HEK293T (cell line): ENCODE measurements around the gene BDKRB1.

Experiments used
- CTCF ChIA-PET: fragments of 350-600 bp; formaldehyde crosslinking; extraction: SDS; loops from one replicate; lab custom pipeline; 2021; ENCODE audit warnings: antibody characterized with exemption, inconsistent platforms; lab: Yijun Ruan, JAX
- POLR2A ChIA-PET: fragments of 350-600 bp; formaldehyde crosslinking; extraction: SDS; loops from one replicate; lab custom pipeline; 2020; ENCODE audit warnings: antibody characterized with exemption, inconsistent platforms; lab: Yijun Ruan, JAX
- DNase-seq: peaks from one replicate; pipeline ENCODE4 v3.0.0; 2012; ENCODE audit warnings: mixed read lengths; ENCODE audit errors: extremely low spot score
- ARNT ChIP-seq: fragments of 450-650 bp; IDR thresholded peaks from 2 replicates; pipeline ENCODE4 v1.6.1; 2017; ENCODE audit warnings: mild to moderate bottlenecking
- BHLHE40 ChIP-seq: fragments of 450-650 bp; IDR thresholded peaks from 2 replicates; pipeline ENCODE4 v1.6.1; 2016; ENCODE audit warnings: mild to moderate bottlenecking, moderate library complexity, borderline replicate concordance
- CTBP1 ChIP-seq: fragments of 450-650 bp; IDR thresholded peaks from 2 replicates; pipeline ENCODE4 v1.6.1; 2016; ENCODE audit warnings: borderline replicate concordance
- ELF4 ChIP-seq: fragments of 450-650 bp; IDR thresholded peaks from 2 replicates; pipeline ENCODE4 v1.6.1; 2017; ENCODE audit warnings: antibody characterized with exemption
- FOXA1 ChIP-seq: fragments of 450-650 bp; IDR thresholded peaks from 2 replicates; pipeline ENCODE4 v1.6.1; 2016; ENCODE audit warnings: mild to moderate bottlenecking
- FOXK2 ChIP-seq: fragments of 450-650 bp; IDR thresholded peaks from 2 replicates; pipeline ENCODE4 v1.6.1; 2016; ENCODE audit warnings: mild to moderate bottlenecking
- FOXM1 ChIP-seq: fragments of 450-650 bp; IDR thresholded peaks from 2 replicates; pipeline ENCODE4 v1.6.1; 2017; ENCODE audit warnings: mild to moderate bottlenecking, borderline replicate concordance
- HDGF ChIP-seq: fragments of 450-650 bp; IDR thresholded peaks from 2 replicates; pipeline ENCODE4 v1.6.1; 2017; ENCODE audit warnings: antibody characterized with exemption, borderline replicate concordance
- L3MBTL2 ChIP-seq: fragments of 450-650 bp; conservative IDR thresholded peaks from 2 replicates; pipeline ENCODE4 v1.6.1; 2016; ENCODE audit warnings: mild to moderate bottlenecking
- LEF1 ChIP-seq: fragments of 450-650 bp; IDR thresholded peaks from 2 replicates; pipeline ENCODE4 v1.6.1; 2017; ENCODE audit warnings: mild to moderate bottlenecking, borderline replicate concordance
- NFRKB ChIP-seq: fragments of 450-650 bp; IDR thresholded peaks from 2 replicates; pipeline ENCODE4 v1.6.1; 2016; ENCODE audit warnings: mild to moderate bottlenecking, moderate library complexity
- PKNOX1 ChIP-seq: fragments of 450-650 bp; IDR thresholded peaks from 2 replicates; pipeline ENCODE4 v1.6.1; 2016
- SP1 ChIP-seq: fragments of 450-650 bp; IDR thresholded peaks from 2 replicates; pipeline ENCODE4 v1.6.1; 2017
- SUZ12 ChIP-seq: fragments of 450-650 bp; IDR thresholded peaks from 2 replicates; pipeline ENCODE4 v1.6.1; 2016; ENCODE audit warnings: mild to moderate bottlenecking
- TARDBP ChIP-seq: fragments of 450-650 bp; IDR thresholded peaks from 2 replicates; pipeline ENCODE4 v1.6.1; 2016
- ZNF384 ChIP-seq: fragments of 450-650 bp; IDR thresholded peaks from 2 replicates; pipeline ENCODE4 v1.6.1; 2016

BDKRB1 gene

DNA sequence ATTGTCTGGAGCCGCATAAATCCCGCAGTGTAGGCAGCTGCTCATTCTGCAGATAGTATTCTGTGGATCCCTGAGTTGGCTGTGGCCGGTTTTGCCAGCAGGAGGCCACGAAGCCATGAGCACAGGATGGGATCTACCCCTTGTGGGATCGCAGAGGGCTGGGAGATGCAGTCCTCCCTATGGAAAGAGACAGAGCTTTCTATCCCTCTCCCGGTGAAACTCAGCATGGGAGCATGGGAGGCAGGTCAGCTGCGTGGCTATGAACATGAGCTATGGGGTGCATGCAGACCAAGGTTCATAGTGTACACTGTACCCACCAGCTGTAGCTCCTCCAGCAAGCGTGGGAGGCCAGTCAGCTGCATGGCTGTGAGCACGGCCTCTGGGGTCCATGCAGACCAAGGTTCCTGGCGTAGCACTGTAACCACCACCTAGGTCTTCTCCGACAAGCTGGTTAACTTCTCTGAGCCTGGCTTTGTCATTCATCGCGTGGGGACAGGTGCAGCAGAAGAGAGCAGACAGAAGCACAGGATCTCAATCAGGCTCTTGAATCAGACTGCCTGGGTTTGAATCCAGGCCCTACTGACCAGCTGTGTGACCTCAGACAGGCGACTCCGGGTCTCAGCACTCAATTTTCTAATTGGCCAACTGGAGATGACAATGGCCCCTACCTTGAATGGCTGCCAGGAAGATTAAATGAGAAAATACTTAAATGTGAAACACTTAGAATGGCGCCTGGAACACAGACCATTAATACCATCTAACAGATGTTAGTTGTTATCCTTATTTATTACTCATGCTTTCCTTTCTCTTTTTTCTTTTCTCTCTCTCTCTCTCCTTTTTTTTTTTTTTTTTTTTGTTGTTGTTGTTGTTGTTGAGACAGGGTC, 6.0 kb downstream of the BDKRB1 start:
- TF ChIP-seq FOXA1 (no peak), FOXK2 (no peak), ARNT (no peak)
- ChIA-PET CTCF (interaction anchor here (1.0 kb wide), 1 partner anchor 366 kb away, joined by 3 read pairs; no protein-coding TSS in a partner anchor), POLR2A (interaction anchor here (1.5 kb wide), 1 partner anchor 18 kb away, joined by 3 read pairs; no protein-coding TSS in a partner anchor)
- no peak for DNase-seq

- TF ChIP-seq L3MBTL2 (no peak), NFRKB (no peak), HDGF (no peak), ELF4 (no peak), TARDBP (no peak), ZNF384 (no peak), FOXK2 (no peak), PKNOX1 (no peak), BHLHE40 (no peak), LEF1 (no peak), FOXM1 (no peak), SUZ12 (no peak), CTBP1 (no peak), ARNT (no peak), SP1 (no peak), FOXA1 (no peak)
- ChIA-PET CTCF (interaction anchor here (0.7 to 1.0 kb wide), 2 partner anchors 81 to 155 kb away, joined by 3 to 4 read pairs; no protein-coding TSS in a partner anchor), POLR2A (no interaction called here)
- DNase-seq = no peak
Observed at GRCh38 chr14:96263347-96264199, 7.6 kb downstream of the BDKRB1 start.

DNA sequence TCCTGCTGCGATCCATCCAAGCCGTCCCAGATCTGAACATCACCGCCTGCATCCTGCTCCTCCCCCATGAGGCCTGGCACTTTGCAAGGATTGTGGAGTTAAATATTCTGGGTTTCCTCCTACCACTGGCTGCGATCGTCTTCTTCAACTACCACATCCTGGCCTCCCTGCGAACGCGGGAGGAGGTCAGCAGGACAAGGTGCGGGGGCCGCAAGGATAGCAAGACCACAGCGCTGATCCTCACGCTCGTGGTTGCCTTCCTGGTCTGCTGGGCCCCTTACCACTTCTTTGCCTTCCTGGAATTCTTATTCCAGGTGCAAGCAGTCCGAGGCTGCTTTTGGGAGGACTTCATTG, 8.2 kb downstream of the BDKRB1 start:
- CTCF ChIA-PET = interaction anchor here (1.0 kb wide), 1 partner anchor 156 kb away, joined by 4 read pairs; no protein-coding TSS in a partner anchor

GRCh38 chr14:96264853-96265252, 8.8 kb downstream of the BDKRB1 start:
- CTCF ChIA-PET = no interaction called here
- peak; percentile 21 for DNase-seq
- POLR2A ChIA-PET = no interaction called here
- TF ChIP-seq L3MBTL2 = no peak
- no peak for TF ChIP-seq ARNT
- no peak for TF ChIP-seq FOXM1
- no peak for TF ChIP-seq CTBP1
- no peak for TF ChIP-seq SP1

More for the DNA sequence above, 8.2 kb downstream of the BDKRB1 start:
- TF ChIP-seq SUZ12 (no peak), ELF4 (no peak), SP1 (no peak), CTBP1 (no peak), ZNF384 (no peak)
- POLR2A ChIA-PET = no interaction called here
- no peak for DNase-seq

DNA sequence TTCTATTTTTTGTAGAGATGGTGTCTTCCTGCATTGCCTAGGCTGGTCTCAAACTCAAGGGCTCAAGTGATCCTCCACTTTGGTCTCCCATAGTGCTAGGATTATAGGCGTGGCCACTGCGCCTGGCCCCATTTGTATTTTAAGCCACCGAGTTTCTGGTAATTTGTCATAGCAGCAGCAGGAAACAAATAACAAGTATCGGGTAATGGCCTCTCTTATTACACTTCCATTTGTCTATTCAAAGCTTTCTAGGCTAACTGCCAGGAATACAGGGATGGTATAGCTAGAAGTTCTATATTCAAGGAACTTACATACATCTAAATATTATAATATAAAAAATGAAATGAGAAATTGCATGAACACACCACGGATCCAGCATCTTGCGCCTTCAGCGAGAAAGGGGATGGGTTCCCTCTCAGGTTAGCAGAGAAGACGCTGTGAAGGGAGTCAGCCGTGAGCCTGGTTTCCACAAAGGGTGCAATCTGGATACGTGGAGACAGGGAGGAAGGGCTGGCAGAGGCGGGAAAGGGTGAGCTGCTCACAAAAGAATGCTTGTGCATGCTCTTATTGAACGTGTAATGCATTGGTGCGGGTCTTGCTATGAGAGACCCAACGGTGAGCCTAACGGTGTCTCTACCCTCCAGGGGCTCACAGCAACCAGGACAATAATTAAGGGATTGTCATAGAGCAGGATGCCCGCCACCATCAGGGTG, 9.5 kb downstream of the BDKRB1 start:
- no peak for DNase-seq
- TF ChIP-seq SP1 = no peak
- TF ChIP-seq FOXM1 = no peak
- no peak for TF ChIP-seq FOXK2
- TF ChIP-seq L3MBTL2 = no peak
- TF ChIP-seq ELF4 = no peak
- POLR2A ChIA-PET = no interaction called here
- CTCF ChIA-PET = no interaction called here

DNA sequence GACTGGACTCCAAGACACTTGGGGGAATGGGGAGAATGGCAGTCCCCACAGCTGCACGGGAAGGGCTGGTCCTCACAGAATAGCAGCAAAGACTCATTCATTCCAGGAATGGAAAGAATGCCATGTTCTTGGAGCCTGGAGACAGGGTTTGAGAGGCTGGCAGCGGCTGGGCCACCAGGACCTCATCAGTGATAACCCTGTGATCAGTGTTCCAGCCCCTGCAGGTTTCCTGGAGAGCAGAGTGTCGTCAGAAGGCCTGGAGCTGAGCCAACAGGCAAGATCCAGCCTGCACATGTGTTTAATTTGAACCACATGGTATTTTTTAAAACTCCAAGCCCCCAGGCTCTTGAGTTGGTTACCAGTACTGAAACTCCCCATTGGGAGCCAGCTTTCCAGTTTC, 11.3 kb downstream of the BDKRB1 start:
- ChIA-PET POLR2A (no interaction called here), CTCF (no interaction called here)
- DNase-seq = no peak
- TF ChIP-seq FOXM1 = no peak
- TF ChIP-seq FOXA1 = no peak
- no peak for TF ChIP-seq HDGF
- TF ChIP-seq CTBP1 = no peak
- TF ChIP-seq NFRKB = no peak
- TF ChIP-seq LEF1 = no peak
- TF ChIP-seq ZNF384 = no peak
- no peak for TF ChIP-seq ELF4
- TF ChIP-seq BHLHE40 = no peak
- TF ChIP-seq FOXK2 = no peak
- no peak for TF ChIP-seq SUZ12
- no peak for TF ChIP-seq L3MBTL2
- TF ChIP-seq PKNOX1 = no peak
- no peak for TF ChIP-seq TARDBP
- no peak for TF ChIP-seq SP1
